H1 (cell line): ENCODE results near the gene CCDC28A. TPM values are rescaled to one million over a fixed set of nuclear protein-coding genes. Genes with fewer than 3 reads are reported as not detected.

ENCODE experiments used
- CTCF ChIA-PET: fragments of 300-600 bp; sonication (Branson Sonifier 250); formaldehyde crosslinking; loops from one replicate; lab custom pipeline; 2021; ENCODE audit not compliant: partially characterized antibody; lab: Charles Lee
- POLR2A ChIA-PET: fragments of 300-600 bp; sonication (Branson Sonifier 250); formaldehyde crosslinking; loops from one replicate; lab custom pipeline; 2021; ENCODE audit warnings: inconsistent platforms; ENCODE audit not compliant: partially characterized antibody; lab: Charles Lee
- DNase-seq, 2 experiments: peaks; one replicate each; pipeline versions ENCODE4 v3.0.0 to v3.0.0-alpha.2; 2010 to 2022; ENCODE audit warnings: low spot score in 2 of 2, low read depth in 1 of 2, mixed read lengths in 1 of 2
- FAIRE-seq: peaks from 2 replicates; lab custom pipeline; 2011; peaks lifted over from hg19 to GRCh38; lab: Jason Lieb, UNC
- H2AFZ ChIP-seq: 2 replicates; pipeline ENCODE4 v1.8.1; 2012; ENCODE audit warnings: low read length, inconsistent platforms
- H2AK5ac ChIP-seq: 2 replicates; pipeline ENCODE4 v1.6.1; 2013; ENCODE audit warnings: low read depth, low read length
- H2BK120ac ChIP-seq: replicated peaks from 2 replicates; pipeline ENCODE3; 2013; ENCODE audit warnings: low read depth, low read length, inconsistent platforms
- H2BK12ac ChIP-seq: 2 replicates; pipeline ENCODE4 v1.6.1; 2013; ENCODE audit warnings: low read depth, low read length
- H2BK15ac ChIP-seq: 2 replicates; pipeline ENCODE4 v1.6.1; 2013; ENCODE audit warnings: low read length
- H2BK20ac ChIP-seq: 2 replicates; pipeline ENCODE4 v1.6.1; 2013; ENCODE audit warnings: low read length
- H2BK5ac ChIP-seq: 2 replicates; pipeline ENCODE4 v1.6.1; 2013; ENCODE audit warnings: low read depth, low read length
- H3K14ac ChIP-seq: 2 replicates; pipeline ENCODE4 v1.6.1; 2013; ENCODE audit warnings: inconsistent platforms; ENCODE audit not compliant: insufficient read length
- H3K18ac ChIP-seq: 2 replicates; pipeline ENCODE4 v1.6.1; 2013; ENCODE audit warnings: low read length; ENCODE audit errors: extremely low read depth
- H3K23ac ChIP-seq: 2 replicates; pipeline ENCODE4 v1.6.1; 2013; ENCODE audit warnings: inconsistent platforms; ENCODE audit not compliant: insufficient read length
- H3K23me2 ChIP-seq: 2 replicates; pipeline ENCODE4 v1.6.1; 2013; ENCODE audit warnings: low read depth, low read length
- H3K27ac ChIP-seq: 2 replicates; pipeline ENCODE4 v1.6.1; 2011; ENCODE audit warnings: low read depth, low read length, inconsistent platforms
- H3K27me3 ChIP-seq, 4 experiments: replicated peaks in 1 of 4; 1 replicate in 1 of 4; 2 replicates in 3 of 4; pipeline versions ENCODE4 v1.6.1 to v1.8.1; 2011 to 2013; ENCODE audit warnings: low read length in 3 of 4, mild to moderate bottlenecking in 3 of 4, inconsistent platforms in 2 of 4, mixed read lengths in 2 of 4, moderate library complexity in 1 of 4; ENCODE audit not compliant: control insufficient read depth in 3 of 4, insufficient read depth in 3 of 4; ENCODE audit errors: extremely low read depth in 1 of 4
- H3K36me3 ChIP-seq, 4 experiments: 2 replicates each; pipeline versions ENCODE4 v1.6.1 to v1.8.1; 2011 to 2013; ENCODE audit warnings: mild to moderate bottlenecking in 4 of 4, low read length in 3 of 4, moderate library complexity in 2 of 4, control low read depth in 1 of 4, inconsistent platforms in 1 of 4; ENCODE audit not compliant: insufficient read depth in 4 of 4, control insufficient read depth in 2 of 4
- H3K4ac ChIP-seq: replicated peaks from 2 replicates; pipeline ENCODE3; 2013; ENCODE audit warnings: low read length, low read depth, mixed read lengths, inconsistent platforms; ENCODE audit not compliant: insufficient read length
- H3K4me1 ChIP-seq, 4 experiments: replicated peaks in 1 of 4; 1 replicate in 1 of 4; 2 replicates in 3 of 4; pipeline versions ENCODE4 v1.6.1 to v1.8.1; 2011 to 2013; ENCODE audit warnings: low read length in 3 of 4, inconsistent platforms in 2 of 4, mixed read lengths in 1 of 4; ENCODE audit not compliant: insufficient read depth in 4 of 4, control insufficient read depth in 3 of 4
- H3K4me2 ChIP-seq, 2 experiments: 2 replicates each; pipeline versions ENCODE4 v1.6.1 to v1.8.1; 2011 to 2013; ENCODE audit warnings: low read depth in 2 of 2, low read length in 2 of 2, control low read depth in 1 of 2, inconsistent platforms in 1 of 2, mild to moderate bottlenecking in 1 of 2; ENCODE audit not compliant: insufficient read depth in 1 of 2
- H3K4me3 ChIP-seq, 4 experiments: fragments of 200-600, 300-600 bp in 1 of 4; sonication (generic), shearing (Covaris generic), sonication (Bioruptor Twin) in 1 of 4; 2 replicates each; pipeline versions ENCODE4 v1.5.1 to v1.8.1; 2011 to 2016; ENCODE audit warnings: low read length in 4 of 4, low read depth in 3 of 4, control low read depth in 2 of 4, inconsistent platforms in 2 of 4, mild to moderate bottlenecking in 2 of 4, mixed read lengths in 1 of 4, moderate library complexity in 1 of 4; ENCODE audit not compliant: insufficient read depth in 2 of 4; ENCODE audit errors: extremely low read depth in 1 of 4
- H3K56ac ChIP-seq: replicated peaks from 2 replicates; pipeline ENCODE3; 2013; ENCODE audit warnings: low read depth, mild to moderate bottlenecking, mixed read lengths, low read length, inconsistent platforms; ENCODE audit not compliant: insufficient read length
- H3K79me1 ChIP-seq: 2 replicates; pipeline ENCODE4 v1.6.1; 2013; ENCODE audit warnings: low read depth, low read length, control low read depth
- H3K79me2 ChIP-seq, 2 experiments: 2 replicates each; pipeline versions ENCODE4 v1.6.1 to v1.8.1; 2012 to 2013; ENCODE audit warnings: low read length in 2 of 2, mild to moderate bottlenecking in 2 of 2, inconsistent platforms in 1 of 2; ENCODE audit not compliant: insufficient read depth in 2 of 2, control insufficient read depth in 1 of 2
- H3K9ac ChIP-seq, 4 experiments: replicated peaks in 1 of 4; 1 replicate in 1 of 4; 2 replicates in 3 of 4; pipeline versions ENCODE4 v1.6.1 to v1.8.1; 2011 to 2013; ENCODE audit warnings: low read depth in 3 of 4, low read length in 3 of 4, control low read depth in 2 of 4, mild to moderate bottlenecking in 2 of 4, moderate library complexity in 2 of 4, inconsistent platforms in 1 of 4; ENCODE audit errors: extremely low read depth in 1 of 4
- H3K9me3 ChIP-seq, 2 experiments: 2 replicates each; pipeline versions ENCODE4 v1.6.1 to v1.8.1; 2012 to 2013; ENCODE audit warnings: mild to moderate bottlenecking in 2 of 2, moderate library complexity in 2 of 2, control low read depth in 1 of 2, inconsistent platforms in 1 of 2, low read depth in 1 of 2, low read length in 1 of 2, mixed read lengths in 1 of 2; ENCODE audit not compliant: insufficient read depth in 2 of 2
- H4K20me1 ChIP-seq, 2 experiments: replicated peaks in 1 of 2; 2 replicates each; pipeline versions ENCODE3 to v1.8.1; 2011 to 2013; ENCODE audit warnings: inconsistent platforms in 2 of 2, low read length in 2 of 2, mild to moderate bottlenecking in 1 of 2; ENCODE audit not compliant: insufficient read depth in 2 of 2, control insufficient read depth in 1 of 2
- H4K5ac ChIP-seq: 2 replicates; pipeline ENCODE4 v1.6.1; 2013; ENCODE audit warnings: low read length, low read depth, mixed read lengths, inconsistent platforms; ENCODE audit not compliant: insufficient read length
- H4K8ac ChIP-seq: 2 replicates; pipeline ENCODE4 v1.8.0; 2013; ENCODE audit warnings: mild to moderate bottlenecking, moderate library complexity, low read length, inconsistent platforms; ENCODE audit not compliant: insufficient read depth; ENCODE audit errors: extremely low read depth
- H4K91ac ChIP-seq: replicated peaks from 2 replicates; pipeline ENCODE3; 2013; ENCODE audit warnings: low read length, mixed read lengths, inconsistent platforms; ENCODE audit not compliant: insufficient read length
- CHD1 ChIP-seq: IDR thresholded peaks from 2 replicates; pipeline ENCODE4 v1.6.1; 2012; ENCODE audit warnings: low read depth, low read length, improper control_type of control experiment
- FOSL1 ChIP-seq: IDR thresholded peaks from 2 replicates; pipeline ENCODE4 v1.6.1; 2011; ENCODE audit warnings: mild to moderate bottlenecking, low read depth, low read length, moderate library complexity; ENCODE audit not compliant: insufficient read depth
- MAX ChIP-seq: IDR thresholded peaks from 2 replicates; pipeline ENCODE4 v1.6.1; 2012; ENCODE audit warnings: inconsistent platforms
- TEAD4 ChIP-seq: IDR thresholded peaks from 2 replicates; pipeline ENCODE4 v1.6.1; 2012; ENCODE audit warnings: low read depth, low read length, inconsistent platforms, mixed read lengths
- WGBS, 2 experiments: shearing (Covaris generic) in 1 of 2; methylation state at CpG; one replicate each; pipeline versions ENCODE4 v1.1.6 to v1.1.7; 2013 to 2015; ENCODE audit warnings: low lambda C conversion rate in 2 of 2, mixed read lengths in 2 of 2, inconsistent platforms in 1 of 2, low coverage in 1 of 2, missing lambda C conversion rate in 1 of 2; ENCODE audit not compliant: insufficient replicate concordance in 2 of 2, insufficient coverage in 1 of 2, insufficient read length in 1 of 2; ENCODE audit errors: extremely low coverage in 1 of 2, missing lambda C conversion rate in 1 of 2; 5-methylcytosine and 5-hydroxymethylcytosine counted together
- polyA plus RNA-seq, 7 experiments: library from polyadenylated mRNA; depleted of rRNA in 3 of 7; stranded (reverse) in 5 of 7; unstranded in 2 of 7; fragments of >200 nt in 5 of 7; fragments of 200-250 nt in 2 of 7; gene quantifications; 1 replicate in 5 of 7; 2 replicates in 1 of 7; 4 replicates in 1 of 7; pipeline versions ENCODE4 v1.2.1 to v1.2.3, GENCODE V29; 2011 to 2013; ENCODE audit warnings: missing spikeins in 2 of 7, mixed read lengths in 2 of 7
- total RNA-seq: library from RNA; stranded (reverse); fragmentation: NEBNext Ultra II Directional; extraction: Animal tissue kit (Norgen Biotek cat#: 25700); gene quantifications from 2 replicates; pipeline ENCODE4 v1.2.1, GENCODE V29; 2021

CCDC28A gene
- total and polyA plus RNA-seq, 2 of the 8 experiments (the other 6 are each of a cell fraction or from before 2014, with no cell fraction given), result 9.6 to 12.1 TPM

- Histone ChIP-seq H2AK5ac (no peak overlapping the region), H2BK120ac (no peak overlapping the region), H3K9ac (no peak overlapping the region), H3K56ac (no peak overlapping the region), H3K27ac (no peak overlapping the region), H3K4me1 (peaks cover 0 to 2% (median 0%) of the 10 kb centered on the region in 4 experiments; a peak in 1 of 7 replicates), H2BK15ac (no peak overlapping the region), H3K23ac (no peak overlapping the region), H3K9me3 (peaks cover under 1 to 1% of the 10 kb centered on the region in 2 experiments; a peak in 1 of 4 replicates), H4K5ac (no peak overlapping the region), H3K4me3 (no peak overlapping the region), H3K79me2 (no peaks in the 10 kb centered on the region), H2AFZ (no peak overlapping the region; the same call in 1 of the 2 replicates), H3K79me1 (no peaks in the 10 kb centered on the region), H3K18ac (no peak overlapping the region), H3K36me3 (no peaks in the 10 kb centered on the region; a peak in 1 of 8 replicates), H2BK5ac (no peak overlapping the region), H3K23me2 (no peaks in the 10 kb centered on the region), H4K20me1 (no peaks in the 10 kb centered on the region), H3K4ac (no peak overlapping the region), H3K14ac (no peak overlapping the region), H4K91ac (no peak overlapping the region), H3K4me2 (no peak overlapping the region), H2BK12ac (no peak overlapping the region), H4K8ac (no peak overlapping the region), H2BK20ac (no peak overlapping the region), H3K27me3 (no peaks in the 10 kb centered on the region)
- ChIA-PET POLR2A (no interaction called here), CTCF (interaction anchor here (0.6 to 1.8 kb wide), 2 partner anchors 18 to 241 kb away, joined by 3 to 9 read pairs; no protein-coding TSS in a partner anchor)
- TF ChIP-seq CHD1, result no peak
- TF ChIP-seq TEAD4, result no peak
- TF ChIP-seq MAX, result no peak
- TF ChIP-seq FOSL1, result no peak
- 90% methylated on average over 1 of the region's 1 CpG; no CpG with 5 or more reads in 1 of the 2 experiments for WGBS, 2 experiments
- FAIRE-seq (no peak), DNase-seq (no peak)
Measured at GRCh38 chr6:138734585-138734984, 39.0 kb upstream of the CCDC28A start.
